H7 (cell line): ENCODE results near the gene NKX2-4. TPM values are rescaled to one million over a fixed set of nuclear protein-coding genes. Genes with fewer than 3 reads are reported as not detected.

Experiments
- DNase-seq: peaks from one replicate; pipeline ENCODE4 v3.0.0; 2012
- H3K27me3 ChIP-seq: 2 replicates; pipeline ENCODE4 v1.6.0; 2011; ENCODE audit warnings: mild to moderate bottlenecking, low read length; ENCODE audit not compliant: control insufficient read depth, insufficient read depth
- H3K36me3 ChIP-seq: replicated peaks from 2 replicates; pipeline ENCODE4 v1.5.1; 2011; ENCODE audit warnings: low read length; ENCODE audit not compliant: control insufficient read depth, insufficient read depth
- H3K4me3 ChIP-seq: 2 replicates; pipeline ENCODE4 v1.5.1; 2011; ENCODE audit warnings: low read depth, mild to moderate bottlenecking, control low read depth, low read length, moderate library complexity; ENCODE audit not compliant: insufficient read depth
- total RNA-seq: library from RNA; depleted of rRNA; stranded (reverse); fragments of >200 nt; shearing (Covaris generic); gene quantifications from 2 replicates; pipeline ENCODE4 v1.2.3, GENCODE V29; 2014; rRNA removed

Gene NKX2-4
- total RNA-seq, 1 experiment from 2014 or later: not detected

- H3K4me3 ChIP-seq: no peak overlapping the region
- H3K27me3 ChIP-seq: no peaks in the 10 kb centered on the region
- H3K36me3 ChIP-seq: peaks cover 25% of the 10 kb centered on the region
- no peak for DNase-seq
These were observed 36.6 kb downstream of the NKX2-4 start for GRCh38 chr20:21360705-21361104.

DNA sequence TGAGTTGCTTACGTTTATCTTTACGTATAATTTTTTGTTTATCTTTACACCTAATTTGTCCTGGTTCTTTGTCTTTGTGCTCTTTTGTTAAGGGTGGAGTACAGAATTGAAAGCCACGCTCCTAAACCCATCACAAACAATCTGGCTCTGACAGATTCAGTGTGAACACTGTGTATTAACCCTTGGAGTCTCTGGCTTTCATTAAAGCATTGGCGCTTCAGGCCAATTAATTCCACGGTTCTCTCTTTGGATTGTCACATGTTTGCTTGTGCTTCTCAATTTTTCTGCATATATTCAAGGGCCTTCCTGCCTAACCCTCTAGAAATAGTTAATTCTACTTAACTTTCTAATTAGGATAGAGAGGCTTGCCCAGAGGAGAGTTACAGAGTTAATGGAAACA lies 38.6 kb downstream of the NKX2-4 start:
- no peak overlapping the region for H3K4me3 ChIP-seq
- peaks cover 25% of the 10 kb centered on the region for H3K36me3 ChIP-seq
- H3K27me3 ChIP-seq: no peaks in the 10 kb centered on the region
- DNase-seq: no peak

DNA sequence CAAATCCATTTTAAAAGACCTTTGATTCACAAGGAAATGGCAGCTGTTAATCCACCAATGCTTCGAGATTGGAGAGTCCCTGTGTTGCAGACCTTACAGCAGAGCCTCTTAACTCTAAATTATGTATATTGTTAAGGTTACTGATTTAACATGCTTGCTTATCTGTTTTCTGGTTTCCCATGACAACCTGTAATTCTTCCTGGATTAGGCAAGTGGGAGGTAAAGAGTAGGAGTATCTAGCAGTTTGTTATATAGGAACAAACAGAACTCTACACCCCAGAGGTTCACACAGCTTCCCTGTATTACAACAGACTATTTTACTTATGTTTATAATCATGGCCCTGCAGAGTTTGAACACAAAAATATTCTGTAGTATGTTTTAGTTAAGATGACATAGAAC lies 39.5 kb downstream of the NKX2-4 start:
- peaks cover 23% of the 10 kb centered on the region for H3K36me3 ChIP-seq
- H3K4me3 ChIP-seq: no peak overlapping the region
- DNase-seq: no peak
- H3K27me3 ChIP-seq: no peaks in the 10 kb centered on the region

DNA sequence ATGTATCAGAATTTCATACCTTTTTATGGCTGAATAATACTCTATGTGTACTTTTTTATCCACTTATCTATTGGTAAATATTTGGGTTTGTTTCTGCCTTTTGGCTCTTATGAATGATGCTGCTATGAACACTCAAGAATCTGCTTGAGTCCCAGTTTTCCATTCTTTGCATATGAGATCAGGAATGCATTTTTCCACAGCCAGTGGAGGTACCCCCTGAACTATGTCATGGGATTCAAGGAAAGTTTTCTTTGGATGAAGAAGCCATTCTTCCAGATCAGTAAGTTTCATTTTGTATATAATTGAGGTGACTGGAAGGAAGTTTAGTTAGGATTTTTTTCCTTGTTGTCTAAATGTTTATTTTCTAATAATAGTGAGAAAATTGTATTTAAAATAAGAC lies 40.9 kb downstream of the NKX2-4 start:
- no peaks in the 10 kb centered on the region for H3K27me3 ChIP-seq
- no peak overlapping the region for H3K4me3 ChIP-seq
- peaks cover 20% of the 10 kb centered on the region for H3K36me3 ChIP-seq
- no peak for DNase-seq

DNA sequence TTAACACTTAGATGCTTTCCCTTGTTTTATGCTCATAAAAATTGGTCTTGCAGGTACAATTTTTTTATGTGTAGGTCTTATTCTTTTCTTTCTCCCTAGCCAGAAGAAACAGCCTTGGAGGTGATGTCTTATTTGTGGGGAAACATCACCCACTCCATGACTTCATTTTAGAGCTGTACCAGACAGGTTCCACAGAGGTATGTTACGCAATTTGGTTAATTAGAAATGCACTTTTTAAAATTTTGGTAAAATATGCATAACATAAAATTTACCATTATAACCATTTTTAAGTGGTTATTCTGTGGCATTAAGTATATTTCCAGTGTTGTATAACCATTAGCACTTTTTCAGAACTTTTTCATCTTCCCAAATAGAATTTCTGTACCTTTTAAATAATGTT lies 41.3 kb downstream of the NKX2-4 start:
- H3K4me3 ChIP-seq: no peak overlapping the region
- H3K27me3 ChIP-seq: no peaks in the 10 kb centered on the region
- H3K36me3 ChIP-seq: peaks cover 19% of the 10 kb centered on the region
- DNase-seq: no peak

DNA sequence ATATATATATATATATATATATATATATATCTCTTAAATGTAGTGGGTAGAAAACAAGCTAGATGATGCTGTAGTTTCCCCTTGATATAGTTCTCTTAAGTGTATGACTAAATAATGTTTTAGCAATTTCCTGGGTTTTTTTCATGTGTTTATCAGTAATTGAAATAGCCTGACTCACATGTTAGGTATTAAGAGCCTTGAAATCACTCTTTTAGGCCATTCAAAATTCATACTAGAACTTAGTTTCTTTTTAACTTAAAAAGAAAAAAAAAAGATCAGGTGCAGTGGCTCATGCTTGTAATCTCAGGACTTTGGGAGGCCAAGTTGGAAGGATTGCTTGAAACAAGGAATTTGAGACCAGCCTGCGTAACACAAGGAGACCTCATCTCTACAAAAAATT lies 44.1 kb downstream of the NKX2-4 start:
- H3K27me3 ChIP-seq: no peaks in the 10 kb centered on the region
- H3K36me3 ChIP-seq: peaks cover 15% of the 10 kb centered on the region
- DNase-seq: no peak
- H3K4me3 ChIP-seq: no peak overlapping the region

- Histone ChIP-seq H3K36me3 (peaks cover 14% of the 10 kb centered on the region), H3K27me3 (no peaks in the 10 kb centered on the region), H3K4me3 (no peak overlapping the region)
- DNase-seq: no peak
These were observed 44.6 kb downstream of the NKX2-4 start for GRCh38 chr20:21352703-21353102.

Other genes with a start within 250 kb of the NKX2-4 start
- gene XRN2, start 94.2 kb downstream of the NKX2-4 start, total RNA-seq: 137 and 143 TPM in 2 replicates
- gene NKX2-2, start 116.5 kb upstream of the NKX2-4 start, total RNA-seq: 0.45 TPM in 1 of 2 replicates, not detected in the other